IMR-90 (cell line): ENCODE results near the gene HSH2D. TPM values are rescaled to one million over a fixed set of nuclear protein-coding genes. Genes with fewer than 3 reads are reported as not detected.
A peak's percentile ranks its signal among the peaks of the same experiment; 100 is the strongest.

Experiments used
- ATAC-seq: fragments of 200-7000 bp; cut with Tn5 transposase; 2 replicates; pipeline ENCODE4 v1.9.1; 2020; ENCODE audit warnings: low read depth, mild to moderate bottlenecking, moderate library complexity
- BruUV-seq: library from RNA; stranded (reverse); fragments of 400-500 nt; replicated peaks from 2 replicates; lab custom pipeline; 2021; lab: Mats Ljungman, UMichigan
- CTCF ChIA-PET: fragments of 300-600 bp; formaldehyde crosslinking; extraction: SDS; loops from one replicate; lab custom pipeline; 2021; ENCODE audit warnings: antibody characterized with exemption; lab: Yijun Ruan, JAX
- POLR2A ChIA-PET: fragments of 300-600 bp; sonication (Branson Sonifier 250); formaldehyde crosslinking; loops from one replicate; lab custom pipeline; 2022; ENCODE audit warnings: antibody characterized with exemption; ENCODE audit not compliant: unreplicated experiment; lab: Charles Lee
- DNase-seq: peaks from one replicate; pipeline ENCODE4 v3.0.0; 2013
- H2AFZ ChIP-seq: replicated peaks from 2 replicates; pipeline ENCODE3; 2013; ENCODE audit warnings: low read length, mild to moderate bottlenecking; ENCODE audit not compliant: poor library complexity
- H2AK5ac ChIP-seq: 2 replicates; pipeline ENCODE4 v1.6.1; 2013; ENCODE audit warnings: low read depth, low read length, inconsistent platforms
- H2AK9ac ChIP-seq: replicated peaks from 2 replicates; pipeline ENCODE3; 2013; ENCODE audit warnings: mild to moderate bottlenecking, low read depth, low read length, moderate library complexity; ENCODE audit not compliant: poor library complexity
- H2BK120ac ChIP-seq: 2 replicates; pipeline ENCODE4 v1.6.1; 2013; ENCODE audit warnings: low read depth, low read length, inconsistent platforms
- H2BK15ac ChIP-seq: 3 replicates; pipeline ENCODE4 v1.6.1; 2013; ENCODE audit warnings: low read depth, low read length, inconsistent platforms
- H2BK20ac ChIP-seq: 2 replicates; pipeline ENCODE4 v1.6.1; 2013; ENCODE audit warnings: low read depth, mild to moderate bottlenecking, inconsistent platforms, low read length, moderate library complexity
- H2BK5ac ChIP-seq: 2 replicates; pipeline ENCODE4 v1.6.1; 2013; ENCODE audit warnings: mild to moderate bottlenecking, low read depth, low read length, inconsistent platforms; ENCODE audit not compliant: poor library complexity, severe bottlenecking
- H3K14ac ChIP-seq: replicated peaks from 2 replicates; pipeline ENCODE4 v1.6.1; 2013; ENCODE audit warnings: low read depth, low read length, inconsistent platforms
- H3K18ac ChIP-seq: 2 replicates; pipeline ENCODE4 v1.6.1; 2013; ENCODE audit warnings: low read depth, low read length, control low read depth
- H3K23ac ChIP-seq: 2 replicates; pipeline ENCODE4 v1.6.1; 2013; ENCODE audit warnings: low read depth, low read length, inconsistent platforms
- H3K27ac ChIP-seq: 2 replicates; pipeline ENCODE4 v1.5.1; 2013; ENCODE audit warnings: mild to moderate bottlenecking, control low read depth, low read length; ENCODE audit not compliant: insufficient read depth
- H3K27me3 ChIP-seq: 2 replicates; pipeline ENCODE4 v1.6.1; 2013; ENCODE audit warnings: low read length; ENCODE audit not compliant: control insufficient read depth, insufficient read depth
- H3K36me3 ChIP-seq: 2 replicates; pipeline ENCODE4 v1.6.1; 2013; ENCODE audit warnings: low read length, mixed read lengths; ENCODE audit not compliant: control insufficient read depth, insufficient read depth
- H3K4ac ChIP-seq: 2 replicates; pipeline ENCODE4 v1.6.1; 2013; ENCODE audit warnings: low read depth, low read length, inconsistent platforms
- H3K4me1 ChIP-seq: 2 replicates; pipeline ENCODE4 v1.6.1; 2013; ENCODE audit warnings: low read length, mixed read lengths; ENCODE audit not compliant: control insufficient read depth, insufficient read depth
- H3K4me2 ChIP-seq: 2 replicates; pipeline ENCODE4 v1.6.1; 2013; ENCODE audit warnings: low read depth, mild to moderate bottlenecking, control low read depth, low read length, moderate library complexity
- H3K4me3 ChIP-seq: 2 replicates; pipeline ENCODE4 v1.5.1; 2013; ENCODE audit warnings: low read depth, mild to moderate bottlenecking, control low read depth, low read length, moderate library complexity; ENCODE audit not compliant: insufficient read depth
- H3K56ac ChIP-seq: 2 replicates; pipeline ENCODE4 v1.6.1; 2013; ENCODE audit warnings: low read length, inconsistent platforms; ENCODE audit not compliant: insufficient read depth; ENCODE audit errors: extremely low read depth
- H3K79me1 ChIP-seq, 2 experiments: 2 replicates each; pipeline ENCODE4 v1.6.1; 2013; ENCODE audit warnings: low read length in 2 of 2, inconsistent platforms in 1 of 2, low read depth in 1 of 2
- H3K9ac ChIP-seq: 2 replicates; pipeline ENCODE4 v1.6.1; 2013; ENCODE audit warnings: low read depth, low read length, control low read depth
- H3K9me1 ChIP-seq: 2 replicates; pipeline ENCODE4 v1.6.1; 2013; ENCODE audit warnings: low read length, inconsistent platforms; ENCODE audit not compliant: insufficient read depth
- H3K9me3 ChIP-seq: 2 replicates; pipeline ENCODE4 v1.6.1; 2013; ENCODE audit warnings: low read length; ENCODE audit not compliant: control insufficient read depth, insufficient read depth
- H4K20me1 ChIP-seq: 2 replicates; pipeline ENCODE4 v1.6.1; 2013; ENCODE audit warnings: low read length, inconsistent platforms; ENCODE audit not compliant: insufficient read depth
- H4K5ac ChIP-seq: 2 replicates; pipeline ENCODE4 v1.6.1; 2013; ENCODE audit warnings: mild to moderate bottlenecking, low read depth, low read length, control low read depth
- H4K8ac ChIP-seq, 2 experiments: 2 replicates each; pipeline ENCODE4 v1.6.1; 2013; ENCODE audit warnings: low read depth in 2 of 2, low read length in 2 of 2, control low read depth in 1 of 2, inconsistent platforms in 1 of 2
- H4K91ac ChIP-seq: 2 replicates; pipeline ENCODE4 v1.6.1; 2013; ENCODE audit warnings: low read depth, low read length, inconsistent platforms; ENCODE audit not compliant: insufficient read depth
- BHLHE40 ChIP-seq: fragments of 150-350 bp; IDR thresholded peaks from 2 replicates; pipeline ENCODE4 v1.6.1; 2016; ENCODE audit warnings: mild to moderate bottlenecking, low read depth, low read length
- CEBPB ChIP-seq: IDR thresholded peaks from 2 replicates; pipeline ENCODE4 v1.6.1; 2012; ENCODE audit warnings: low read depth, low read length, improper control_type of control experiment
- CHD1 ChIP-seq: IDR thresholded peaks from 2 replicates; pipeline ENCODE4 v1.6.1; 2012; ENCODE audit warnings: low read depth, low read length, improper control_type of control experiment
- CTCF ChIP-seq: conservative IDR thresholded peaks from 2 replicates; pipeline ENCODE4 v1.5.1; 2012; ENCODE audit warnings: mild to moderate bottlenecking, low read depth, low read length, improper control_type of control experiment
- MAFK ChIP-seq: IDR thresholded peaks from 2 replicates; pipeline ENCODE4 v1.6.1; 2012; ENCODE audit warnings: low read depth, low read length, improper control_type of control experiment
- POLR2A ChIP-seq: IDR thresholded peaks from 2 replicates; pipeline ENCODE4 v1.6.1; 2012; ENCODE audit warnings: mild to moderate bottlenecking, low read depth, low read length
- RCOR1 ChIP-seq: IDR thresholded peaks from 2 replicates; pipeline ENCODE4 v1.6.1; 2012; ENCODE audit warnings: mild to moderate bottlenecking, low read length, improper control_type of control experiment; ENCODE audit not compliant: insufficient replicate concordance
- SMC3 ChIP-seq: fragments of 150-350 bp; IDR thresholded peaks from 2 replicates; pipeline ENCODE4 v1.6.1; 2016; ENCODE audit warnings: low read depth, mild to moderate bottlenecking, antibody characterized with exemption, low read length, moderate library complexity
- WGBS, 2 experiments: methylation state at CpG; one replicate each; pipeline versions ENCODE4 v1.1.5 to v1.1.7; 2013; ENCODE audit warnings: missing lambda C conversion rate in 2 of 2; ENCODE audit not compliant: insufficient read length in 1 of 2; ENCODE audit errors: extremely low coverage in 2 of 2; 5-methylcytosine and 5-hydroxymethylcytosine counted together
- dilution Hi-C: fragments of 300-500 bp; cut with HindIII; formaldehyde crosslinking; loops from one replicate; pipeline ENCODE4 v1.14.3; 2018; ENCODE audit warnings: low sequenced_read_pairs; ENCODE audit not compliant: unreplicated experiment
- in situ Hi-C: fragments of 300-500 bp; cut with MboI; formaldehyde crosslinking; loops from 3 replicates; pipeline ENCODE4 v1.14.3; 2019; ENCODE audit warnings: low sequenced_read_pairs, inconsistent platforms, mixed read lengths
- intact Hi-C: fragments of 100-400 bp; cut with micrococcal nuclease; formaldehyde crosslinking; loops from 2 replicates; pipeline ENCODE4 v1.10.0; 2022
- polyA plus RNA-seq, 3 experiments: library from polyadenylated mRNA; depleted of rRNA; stranded (reverse); fragments of >200 nt; gene quantifications; 2 replicates each; pipeline ENCODE4 v1.2.3, GENCODE V29; 2012; ENCODE audit warnings: low replicate concordance in 1 of 3
- total RNA-seq: library from RNA; depleted of rRNA; stranded (reverse); fragments of >200 nt; gene quantifications from 2 replicates; pipeline ENCODE4 v1.2.3, GENCODE V29; 2012

Gene HSH2D
- total and polyA plus RNA-seq, 2 of the 4 experiments (the other 2 are of a cell fraction), result not detected

DNA sequence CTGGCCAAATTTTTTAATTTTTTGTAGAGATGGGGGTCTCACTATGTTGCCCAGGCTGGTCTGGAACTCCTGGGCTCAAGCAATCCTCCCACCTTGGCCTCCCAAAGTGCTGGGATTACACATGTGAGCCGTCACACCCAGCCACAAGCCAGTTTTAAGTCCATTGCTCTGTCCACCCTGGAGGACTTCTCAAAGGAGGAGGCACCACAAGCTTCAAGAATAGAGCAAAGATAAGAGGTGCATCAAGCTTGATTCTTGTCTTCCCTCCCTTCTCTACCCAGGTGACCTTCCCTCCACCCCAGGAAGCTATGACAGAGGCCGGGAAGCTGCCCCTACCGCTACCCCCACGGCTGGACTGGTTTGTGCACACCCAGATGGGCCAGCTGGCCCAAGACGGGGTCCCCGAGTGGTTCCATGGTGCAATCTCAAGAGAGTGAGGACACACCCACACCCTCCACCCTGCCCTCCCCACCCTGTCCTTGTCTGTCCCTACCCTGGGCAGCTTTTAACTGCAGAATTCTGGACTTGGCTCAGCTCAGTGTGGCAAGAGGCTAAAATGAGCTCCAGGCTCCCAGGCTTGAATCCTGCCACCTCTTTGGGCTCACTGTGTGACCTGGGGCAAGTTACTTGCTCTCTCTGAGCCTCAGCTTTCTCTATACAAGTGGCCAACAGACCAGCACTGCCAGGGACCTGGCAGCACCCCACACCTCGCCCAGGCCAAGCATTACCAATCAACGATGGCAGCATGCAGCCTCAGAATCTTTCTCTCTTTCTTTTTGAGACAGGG is 5.2 kb downstream of the HSH2D start:
- peak overlapping the region; percentile 71 for H2BK120ac ChIP-seq
- BruUV-seq, result no TSS peak
- 74% methylated on average over 6 of the region's 8 CpGs; no CpG with 5 or more reads in 1 of the 2 experiments for WGBS, 2 experiments
- peak overlapping the region; percentile 38 for H3K18ac ChIP-seq
- H4K20me1 ChIP-seq, result no peaks in the 10 kb centered on the region
- ChIA-PET CTCF (interaction anchor here (1.2 kb wide), 1 partner anchor 13 kb away, joined by 4 read pairs; no protein-coding TSS in a partner anchor), POLR2A (interaction anchor here (0.6 kb wide), 1 partner anchor 29 kb away, joined by 3 read pairs; no protein-coding TSS in a partner anchor)
- no peak overlapping the region for H3K23ac ChIP-seq
- 0 out of 3 replicates have a peak overlapping the region, but pooled peaks have one; percentile 53 for H2BK15ac ChIP-seq
- TF ChIP-seq POLR2A (no peak), RCOR1 (no peak), CEBPB (no peak), CHD1 (no peak), CTCF (no peak), SMC3 (no peak), MAFK (no peak), BHLHE40 (no peak)
- no peak overlapping the region for H3K9ac ChIP-seq
- H3K36me3 ChIP-seq, result no peaks in the 10 kb centered on the region
- H2BK5ac ChIP-seq, result peak overlapping the region; percentile 39
- H3K27me3 ChIP-seq, result no peaks in the 10 kb centered on the region; the same call in 1 of the 2 replicates
- H3K14ac ChIP-seq, result 0 out of 2 replicates have a peak overlapping the region, but pooled peaks have one; percentile 48
- ATAC-seq (no peak; the same call in 1 of the 2 replicates), DNase-seq (no peak)
- no peak overlapping the region for H3K4me3 ChIP-seq
- H2AK5ac ChIP-seq, result peak overlapping the region; percentile 49; the same call in 1 of the 2 replicates
- no peaks in the 10 kb centered on the region for H3K79me1 ChIP-seq
- peaks cover 13% of the 10 kb centered on the region; the same call in 1 of the 2 replicates for H3K9me1 ChIP-seq
- H3K4me2 ChIP-seq, result peak overlapping the region; percentile 53
- intact Hi-C loops (loop anchor here (5.0 kb wide), 1 partner anchor 36 kb away; the partner anchor contains the start of gene RAB8A), in situ Hi-C loops (no loop called here), dilution Hi-C loops (no loop called here)
- H2BK20ac ChIP-seq, result peak overlapping the region; percentile 11
- H4K5ac ChIP-seq, result no peak overlapping the region; the same call in 1 of the 2 replicates
- peak overlapping the region; percentile 52 for H3K4ac ChIP-seq
- H3K9me3 ChIP-seq, result no peaks in the 10 kb centered on the region
- H3K27ac ChIP-seq, result peak overlapping the region; percentile 80
- H4K91ac ChIP-seq, result peak overlapping the region; percentile 79; the same call in 1 of the 2 replicates
- H3K4me1 ChIP-seq, result peaks cover 6% of the 10 kb centered on the region
- peak overlapping the region; percentile 46 for H2AFZ ChIP-seq
- peak overlapping the region in 1 of 2 experiments; percentile 68; a peak in 3 of 4 replicates for H4K8ac ChIP-seq
- H2AK9ac ChIP-seq, result peak overlapping the region; percentile 1
- no peak overlapping the region for H3K56ac ChIP-seq
